ENCODE results near the gene PLD1. TPM values are rescaled to one million over a fixed set of nuclear protein-coding genes. Genes with fewer than 3 reads are reported as not detected.

The PLD1 gene
- total RNA-seq, 6 experiments from 2014 or later = 13.3 to 29.9 (median 18.5) TPM

DNA sequence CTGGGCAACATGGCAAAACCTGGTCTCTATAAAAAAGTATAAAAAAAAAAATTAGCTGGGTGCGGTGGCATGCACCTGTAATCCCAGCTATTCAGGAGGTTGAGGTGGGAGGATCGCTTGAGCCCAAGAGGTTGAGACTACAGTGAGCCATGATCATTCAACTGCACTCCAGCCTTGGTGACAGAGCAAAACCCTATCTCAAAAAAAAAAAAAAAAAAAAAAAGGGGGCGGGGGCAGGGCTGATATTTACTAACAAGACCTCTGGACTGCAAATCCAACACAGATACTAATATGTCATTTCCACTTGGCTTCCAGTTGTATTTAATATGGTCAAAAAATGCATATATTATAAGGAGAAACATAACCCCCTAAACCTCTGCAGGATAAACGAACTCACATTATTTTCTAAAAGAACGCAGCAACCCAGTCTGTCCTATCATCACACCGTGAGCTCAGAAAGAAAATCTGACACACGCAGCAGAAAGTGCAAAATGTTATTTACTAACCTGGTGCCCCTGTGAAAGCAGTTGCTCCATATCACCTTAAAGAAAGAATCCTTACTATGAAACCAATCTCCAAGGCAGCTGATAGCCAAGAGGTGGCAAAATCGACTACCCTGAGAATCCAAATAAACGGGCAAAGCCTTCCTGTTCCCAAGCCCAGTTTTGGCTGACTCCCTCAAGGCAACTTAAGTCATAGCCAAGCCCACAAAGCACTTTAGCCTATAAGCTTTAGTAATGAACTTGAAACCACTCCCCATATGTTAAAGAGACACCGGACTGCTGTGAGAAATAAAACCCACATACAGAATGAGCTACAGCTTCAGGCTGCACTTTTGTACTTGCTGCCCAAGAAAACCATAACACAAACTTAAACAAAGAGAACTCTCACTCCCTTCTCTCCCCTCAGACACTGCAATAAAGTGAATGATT is 39.3 kb downstream of the PLD1 start:
- no peaks in the 10 kb centered on the region for H3K36me3 ChIP-seq
- H3K4me3 ChIP-seq = peak overlapping the region; percentile 29 to 52 (median 45)
- intact Hi-C loops (cut with DNase I) = loop anchor here (5.0 to 10.0 kb wide), 2 partner anchors 124 to 126 kb away; no protein-coding TSS in a partner anchor
- peaks cover 0 to 31% (median 5%) of the 10 kb centered on the region in 4 donors for H3K4me1 ChIP-seq
- H3K27ac ChIP-seq = peak overlapping the region; percentile 73 to 81 (median 79)
- no peaks in the 10 kb centered on the region for H3K9me3 ChIP-seq
- TF ChIP-seq POLR2A (IDR thresholded peaks at IDR 0.05) = peak; percentile 54
- TF ChIP-seq, protein P1, sequence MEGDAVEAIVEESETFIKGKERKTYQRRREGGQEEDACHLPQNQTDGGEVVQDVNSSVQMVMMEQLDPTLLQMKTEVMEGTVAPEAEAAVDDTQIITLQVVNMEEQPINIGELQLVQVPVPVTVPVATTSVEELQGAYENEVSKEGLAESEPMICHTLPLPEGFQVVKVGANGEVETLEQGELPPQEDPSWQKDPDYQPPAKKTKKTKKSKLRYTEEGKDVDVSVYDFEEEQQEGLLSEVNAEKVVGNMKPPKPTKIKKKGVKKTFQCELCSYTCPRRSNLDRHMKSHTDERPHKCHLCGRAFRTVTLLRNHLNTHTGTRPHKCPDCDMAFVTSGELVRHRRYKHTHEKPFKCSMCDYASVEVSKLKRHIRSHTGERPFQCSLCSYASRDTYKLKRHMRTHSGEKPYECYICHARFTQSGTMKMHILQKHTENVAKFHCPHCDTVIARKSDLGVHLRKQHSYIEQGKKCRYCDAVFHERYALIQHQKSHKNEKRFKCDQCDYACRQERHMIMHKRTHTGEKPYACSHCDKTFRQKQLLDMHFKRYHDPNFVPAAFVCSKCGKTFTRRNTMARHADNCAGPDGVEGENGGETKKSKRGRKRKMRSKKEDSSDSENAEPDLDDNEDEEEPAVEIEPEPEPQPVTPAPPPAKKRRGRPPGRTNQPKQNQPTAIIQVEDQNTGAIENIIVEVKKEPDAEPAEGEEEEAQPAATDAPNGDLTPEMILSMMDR (IDR thresholded peaks at IDR 0.05) = no peak
- H3K27me3 ChIP-seq = no peaks in the 10 kb centered on the region
- peak; percentile 86 to 94 (median 92) for ATAC-seq
- WGBS (ENCODE audit: insufficient coverage, low coverage, low lambda C conversion rate, missing lambda C conversion rate) = 25% methylated on average over 10 of the region's 10 CpGs
- DNase-seq = peak in 1 of 3 donors; percentile 76

DNA sequence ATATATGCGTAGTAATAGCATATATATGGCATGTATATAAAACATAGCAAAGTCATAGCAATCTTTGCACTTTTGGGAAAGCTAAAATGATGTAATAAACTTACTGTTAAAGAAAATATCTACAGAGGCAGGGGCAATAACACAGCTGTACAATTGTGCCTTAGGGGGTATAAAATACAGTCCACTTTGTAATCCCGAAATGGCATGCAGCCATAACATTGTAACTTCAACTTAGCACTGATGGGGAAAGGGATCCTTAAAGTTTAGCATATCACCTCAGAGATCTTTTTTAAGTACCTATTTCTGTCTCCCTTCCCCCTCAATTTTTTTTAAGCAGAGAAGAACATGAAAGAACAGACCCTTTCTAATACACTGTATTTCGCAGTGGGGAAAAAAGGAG is 40.8 kb downstream of the PLD1 start:
- no peaks in the 10 kb centered on the region for H3K36me3 ChIP-seq
- intact Hi-C loops (cut with DNase I) = no loop called here
- H3K27ac ChIP-seq = peak overlapping the region in 2 of 3 donors; percentile 79 to 81
- no peak for TF ChIP-seq POLR2A (IDR thresholded peaks at IDR 0.05)
- TF ChIP-seq, protein P1 (IDR thresholded peaks at IDR 0.05) = no peak
- ATAC-seq = no peak
- H3K4me3 ChIP-seq = peak overlapping the region in 2 of 3 donors; percentile 14 to 45
- no peaks in the 10 kb centered on the region for H3K27me3 ChIP-seq
- peaks cover 0 to 31% (median 7%) of the 10 kb centered on the region in 4 donors for H3K4me1 ChIP-seq
- no peaks in the 10 kb centered on the region for H3K9me3 ChIP-seq
- no peak for DNase-seq
- WGBS (ENCODE audit: insufficient coverage, low coverage, low lambda C conversion rate, missing lambda C conversion rate) = 27% methylated on average over 3 of the region's 3 CpGs

DNA sequence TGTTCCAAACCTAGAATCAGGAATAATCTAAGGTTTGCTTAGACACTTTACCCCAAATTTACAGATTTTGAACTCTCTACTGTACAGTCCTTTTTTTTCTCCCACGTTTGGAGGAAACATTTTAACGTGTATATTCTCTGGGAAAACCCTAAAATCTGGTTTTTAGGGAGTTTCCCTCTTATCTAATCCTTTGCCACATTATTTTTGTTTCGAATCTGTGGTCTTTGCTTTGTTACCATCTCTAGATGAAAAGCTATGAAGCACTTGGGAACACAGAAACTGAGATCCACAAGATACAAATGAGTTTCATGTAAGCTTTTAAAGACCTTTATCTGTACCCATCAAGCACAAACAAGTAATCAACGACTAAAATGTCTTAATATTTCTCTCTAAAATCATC is 41.3 kb downstream of the PLD1 start:
- Histone ChIP-seq H3K27me3 (no peaks in the 10 kb centered on the region), H3K9me3 (no peaks in the 10 kb centered on the region), H3K4me3 (peak overlapping the region in 1 of 3 donors; percentile 14), H3K4me1 (peaks cover 0 to 31% (median 7%) of the 10 kb centered on the region in 4 donors), H3K27ac (peak overlapping the region in 1 of 3 donors; percentile 81), H3K36me3 (no peaks in the 10 kb centered on the region)
- no peak for ATAC-seq
- WGBS (ENCODE audit: insufficient coverage, low coverage, low lambda C conversion rate, missing lambda C conversion rate) = 19% methylated on average over 4 of the region's 4 CpGs
- no peak for DNase-seq
- intact Hi-C loops (cut with DNase I) = no loop called here
- no peak for TF ChIP-seq POLR2A (IDR thresholded peaks at IDR 0.05)
- TF ChIP-seq, protein P1 (IDR thresholded peaks at IDR 0.05) = no peak

GRCh38 chr3:171768281-171768900 is 41.9 kb downstream of the PLD1 start:
- Histone ChIP-seq H3K27ac (peak overlapping the region in 1 of 3 donors; percentile 81), H3K4me1 (peaks cover 0 to 31% (median 7%) of the 10 kb centered on the region in 4 donors), H3K9me3 (no peaks in the 10 kb centered on the region), H3K27me3 (no peaks in the 10 kb centered on the region), H3K4me3 (peak overlapping the region in 1 of 3 donors; percentile 14), H3K36me3 (no peaks in the 10 kb centered on the region)
- no peak for TF ChIP-seq POLR2A (IDR thresholded peaks at IDR 0.05)
- TF ChIP-seq, protein P1 (IDR thresholded peaks at IDR 0.05) = no peak
- WGBS (ENCODE audit: insufficient coverage, low coverage, low lambda C conversion rate, missing lambda C conversion rate) = 45% methylated on average over 8 of the region's 10 CpGs
- DNase-seq (no peak), ATAC-seq (no peak)
- intact Hi-C loops (cut with DNase I) = no loop called here

Data from right lobe of liver (tissue), 6 donors.